Measurements from ENCODE around the gene OPCML. TPM values are rescaled to one million over a fixed set of nuclear protein-coding genes. Genes with fewer than 3 reads are reported as not detected.

Gene OPCML
- total RNA-seq, 1 donor: not detected

DNA sequence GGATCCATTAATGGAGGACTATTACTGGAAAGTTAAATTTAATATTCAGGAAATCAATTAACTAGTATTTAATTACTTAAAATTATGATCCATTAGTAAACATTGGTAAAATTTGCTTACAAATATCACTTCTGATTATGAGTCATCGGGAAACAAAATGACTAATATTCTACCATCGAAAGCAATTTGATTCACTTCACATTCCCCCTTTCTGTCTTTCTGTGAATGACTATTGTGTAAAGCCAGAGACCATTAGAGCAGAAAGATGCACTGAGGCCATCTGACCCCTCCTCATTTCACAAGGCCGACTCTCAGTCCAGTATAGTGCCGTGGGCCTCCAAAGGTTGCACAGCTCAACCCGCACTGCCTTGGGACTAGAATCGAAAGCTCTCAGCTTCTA lies 619.0 kb downstream of the OPCML start:
- DNase-seq (ENCODE audit: low read depth in 2 of 3, low spot score in 2 of 3): no peak

- no peak for DNase-seq (ENCODE audit: low read depth in 2 of 3, low spot score in 2 of 3)
These were observed 621.1 kb downstream of the OPCML start for GRCh38 chr11:132911186-132911585.

DNA sequence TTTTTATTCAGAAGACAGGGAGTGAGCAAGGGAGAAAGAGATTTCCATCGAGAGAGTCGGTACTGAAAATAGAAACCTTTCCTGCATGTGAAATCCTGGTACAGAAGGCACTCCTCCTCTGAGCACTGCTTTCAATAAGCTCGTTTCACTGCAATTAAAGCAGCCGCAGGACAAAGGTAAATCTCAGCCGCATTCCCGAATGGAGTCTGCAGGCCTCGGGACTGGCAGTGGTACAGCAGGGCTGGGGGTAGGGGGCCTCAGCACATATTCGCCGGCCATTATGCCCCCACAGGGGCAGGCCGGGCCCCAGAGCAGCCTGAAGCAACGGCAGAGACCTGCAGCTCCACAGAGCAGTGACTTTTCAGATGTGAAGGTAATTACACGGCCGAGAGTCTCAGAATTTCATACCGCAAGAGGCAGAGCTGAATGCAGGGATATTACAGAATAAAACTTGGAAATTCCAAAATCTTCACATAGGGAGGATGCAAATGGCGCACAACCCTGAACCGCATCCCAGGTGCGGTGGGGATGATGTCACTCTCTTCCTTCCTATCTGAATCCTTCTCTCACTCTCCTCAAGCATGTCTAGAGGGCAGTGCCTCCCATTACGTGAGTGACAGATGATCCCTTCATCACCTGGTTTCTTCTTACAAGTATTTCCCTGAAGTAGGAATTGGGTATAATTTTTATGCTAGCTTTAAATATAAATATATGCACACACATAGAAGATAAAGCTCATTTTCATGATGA lies 622.1 kb downstream of the OPCML start:
- no peak for DNase-seq (ENCODE audit: low read depth in 2 of 3, low spot score in 2 of 3)

- DNase-seq (ENCODE audit: low read depth in 2 of 3, low spot score in 2 of 3): no peak
These were observed 623.2 kb downstream of the OPCML start for GRCh38 chr11:132909021-132909606.

DNA sequence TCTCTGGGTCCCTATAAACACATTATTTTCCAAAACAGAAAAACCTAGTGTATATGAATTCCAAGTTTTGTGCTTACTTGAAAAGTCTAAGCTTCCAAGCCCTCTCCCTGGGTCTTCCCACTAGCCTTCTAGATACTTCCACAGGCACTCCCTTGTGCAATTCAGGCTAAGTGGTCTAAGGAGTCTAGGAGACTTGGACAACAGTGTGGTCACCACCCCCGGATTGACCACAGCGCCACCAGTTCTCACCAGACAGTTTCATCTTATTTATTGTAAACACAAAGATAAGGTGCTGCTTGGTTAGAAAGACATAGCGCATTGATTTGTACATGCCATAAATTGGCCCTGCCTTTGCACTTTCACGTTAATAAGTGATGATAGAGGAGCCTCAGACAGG lies 623.9 kb downstream of the OPCML start:
- no peak for DNase-seq (ENCODE audit: low read depth in 2 of 3, low spot score in 2 of 3)

GRCh38 chr11:132907651-132908413 lies 624.5 kb downstream of the OPCML start:
- no peak for DNase-seq (ENCODE audit: low read depth in 2 of 3, low spot score in 2 of 3)

DNA sequence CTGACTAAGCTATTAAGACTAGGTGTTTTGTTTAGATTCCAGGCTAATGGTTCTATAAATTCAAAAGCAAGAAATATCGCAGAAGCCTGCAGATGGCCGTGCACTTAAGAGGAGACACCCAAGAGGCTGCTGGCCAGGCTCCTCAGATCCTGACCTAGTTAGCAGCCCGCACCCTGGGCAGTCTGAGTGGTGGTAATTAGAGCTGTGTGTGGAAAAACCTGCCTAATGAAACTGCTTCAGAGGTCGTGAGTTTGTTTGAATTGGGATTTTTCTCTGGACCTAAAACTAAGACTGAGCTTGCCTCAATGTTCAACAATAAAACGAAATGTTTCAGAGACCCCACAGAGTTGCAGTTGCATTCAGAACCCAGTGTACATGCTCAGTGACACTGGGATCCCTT lies 627.7 kb downstream of the OPCML start:
- DNase-seq (ENCODE audit: low read depth in 2 of 3, low spot score in 2 of 3): no peak

- no peak for DNase-seq (ENCODE audit: low read depth in 2 of 3, low spot score in 2 of 3)
These were observed 628.2 kb downstream of the OPCML start for GRCh38 chr11:132904091-132904490.

DNA sequence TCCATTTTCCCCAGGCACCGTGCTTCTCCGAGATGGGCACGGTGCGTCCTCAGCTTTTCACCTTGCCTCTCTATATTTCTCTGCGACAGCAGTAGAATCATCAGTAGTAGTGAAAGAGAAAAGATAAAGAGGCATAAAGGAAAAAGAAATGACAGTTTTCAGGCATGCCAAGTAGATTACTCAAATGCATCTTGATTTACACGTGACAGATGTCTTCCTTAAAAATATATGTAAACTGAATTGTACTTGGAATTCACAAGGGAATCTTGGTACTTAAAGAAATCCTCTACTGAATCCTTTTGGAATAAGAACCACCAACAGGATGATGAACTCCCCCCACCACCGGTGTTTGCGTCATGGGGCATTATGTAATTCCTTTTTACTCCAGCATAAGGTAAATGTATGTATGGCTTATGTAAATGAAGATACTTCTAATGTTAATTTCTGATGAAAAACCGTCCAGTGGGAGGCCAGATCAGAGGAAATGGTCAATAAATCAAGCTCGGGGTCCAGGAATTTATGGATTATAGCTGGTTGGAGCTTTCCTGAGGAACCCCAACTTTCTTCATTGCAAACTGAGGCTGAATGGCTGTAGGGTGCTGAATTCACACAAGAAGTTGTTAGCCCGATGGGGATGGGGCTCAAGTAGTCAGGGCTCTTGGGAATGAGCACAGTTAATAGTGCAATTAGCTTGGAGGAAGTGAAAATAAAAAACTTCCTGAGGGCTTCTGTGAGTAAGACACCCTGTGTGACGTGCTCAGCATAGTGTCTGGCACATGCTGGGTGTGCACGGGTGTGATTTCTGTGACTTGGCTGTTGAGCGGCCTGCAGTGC lies 630.4 kb downstream of the OPCML start:
- no peak for DNase-seq (ENCODE audit: low read depth in 2 of 3, low spot score in 2 of 3)

- no peak for DNase-seq (ENCODE audit: low read depth in 2 of 3, low spot score in 2 of 3)
These were observed 633.6 kb downstream of the OPCML start for GRCh38 chr11:132898676-132899075.

DNA sequence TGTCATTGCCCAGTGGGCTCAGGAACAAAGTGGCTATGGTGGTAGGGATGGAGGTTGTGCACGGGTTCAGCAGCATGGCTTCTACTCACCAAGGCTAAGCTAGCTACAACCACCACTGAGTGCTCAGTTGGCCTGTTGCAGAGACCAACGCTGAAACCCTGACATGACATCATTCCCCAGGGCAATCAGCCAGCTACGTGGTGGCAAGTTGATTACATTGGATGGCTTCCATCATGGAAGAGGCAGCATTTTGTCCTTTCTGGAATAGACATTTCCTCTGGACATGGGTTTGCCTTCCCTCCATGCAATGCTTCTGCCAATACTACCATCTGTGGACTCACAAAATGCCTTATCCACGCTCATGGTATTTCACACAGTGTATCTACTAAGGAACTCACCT lies 634.3 kb downstream of the OPCML start:
- no peak for DNase-seq (ENCODE audit: low read depth in 2 of 3, low spot score in 2 of 3)

GRCh38 chr11:132895340-132895739 lies 637.0 kb downstream of the OPCML start:
- DNase-seq (ENCODE audit: low read depth in 2 of 3, low spot score in 2 of 3): no peak

- no peak for DNase-seq (ENCODE audit: low read depth in 2 of 3, low spot score in 2 of 3)
These were observed 637.7 kb downstream of the OPCML start for GRCh38 chr11:132894606-132895005.

GRCh38 chr11:132892876-132893275 lies 639.4 kb downstream of the OPCML start:
- DNase-seq (ENCODE audit: low read depth in 2 of 3, low spot score in 2 of 3): no peak

- no peak for DNase-seq (ENCODE audit: low read depth in 2 of 3, low spot score in 2 of 3)
These were observed 644.1 kb downstream of the OPCML start for GRCh38 chr11:132888226-132888625.

GRCh38 chr11:132886335-132886734 lies 646.0 kb downstream of the OPCML start:
- DNase-seq (ENCODE audit: low read depth in 2 of 3, low spot score in 2 of 3): no peak

GRCh38 chr11:132883241-132883640 lies 649.1 kb downstream of the OPCML start:
- DNase-seq (ENCODE audit: low read depth in 2 of 3, low spot score in 2 of 3): no peak

DNA sequence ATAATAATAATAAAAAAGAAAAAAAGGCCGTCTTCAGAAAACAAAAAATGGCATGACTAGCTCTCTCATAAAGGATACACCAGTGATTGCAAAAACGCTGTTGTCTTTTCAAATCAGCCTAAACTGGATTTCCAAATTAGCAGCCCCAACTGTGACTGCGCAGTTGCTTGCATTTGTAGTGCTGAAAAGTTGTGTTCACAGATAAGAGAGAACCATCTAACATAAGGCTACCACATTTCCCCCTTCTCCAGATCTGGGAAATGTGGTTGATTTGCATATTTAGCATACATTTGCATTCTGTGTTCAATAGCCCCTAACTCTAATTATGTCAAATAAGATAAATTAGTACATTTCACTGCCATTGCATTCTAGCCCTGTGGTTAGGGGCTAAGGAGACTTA lies 650.7 kb downstream of the OPCML start:
- no peak for DNase-seq (ENCODE audit: low read depth in 2 of 3, low spot score in 2 of 3)

DNA sequence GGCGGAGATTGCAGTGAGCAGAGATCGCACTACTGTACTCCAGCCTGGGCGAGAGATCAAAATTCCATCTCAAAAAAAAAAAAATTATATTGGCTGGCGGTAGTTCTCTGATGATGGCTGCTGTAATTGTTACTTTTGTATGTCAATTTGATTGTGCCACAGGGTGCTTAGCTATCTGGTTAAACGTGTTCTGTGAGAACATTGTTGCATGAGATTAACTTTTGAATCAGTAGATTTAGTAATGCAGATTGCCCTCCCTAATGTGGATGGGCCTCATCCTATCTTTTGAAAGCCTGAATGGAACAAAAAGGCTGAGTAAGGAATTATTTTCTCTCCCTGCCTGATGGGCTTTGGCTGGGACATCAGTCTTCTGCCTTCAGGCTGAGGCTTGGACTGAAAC lies 654.2 kb downstream of the OPCML start:
- no peak for DNase-seq (ENCODE audit: low read depth in 2 of 3, low spot score in 2 of 3)

- DNase-seq (ENCODE audit: low read depth in 2 of 3, low spot score in 2 of 3): no peak
These were observed 655.6 kb downstream of the OPCML start for GRCh38 chr11:132876705-132877104.

DNA sequence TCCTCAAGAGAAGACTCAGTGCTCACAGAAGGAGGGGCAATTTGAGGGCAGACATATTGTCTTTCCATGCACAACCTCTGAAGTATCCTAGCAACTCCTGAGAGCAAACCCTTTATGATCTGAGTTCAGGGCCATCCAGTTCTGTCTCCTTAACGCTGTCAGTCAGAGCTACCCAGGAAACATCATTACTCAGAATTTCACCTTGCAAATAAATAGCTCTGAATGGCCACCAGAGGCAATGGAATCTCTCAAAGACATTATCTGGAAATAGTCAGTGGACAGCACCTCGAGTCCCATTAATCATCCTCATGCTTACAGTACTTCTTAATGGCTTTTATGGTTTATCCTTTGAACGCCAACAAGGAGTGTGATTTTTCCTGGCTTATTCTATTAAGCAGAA lies 656.1 kb downstream of the OPCML start:
- no peak for DNase-seq (ENCODE audit: low read depth in 2 of 3, low spot score in 2 of 3)
